Keratinocyte (primary cell): ENCODE measurements around the gene VPS37C. TPM values are rescaled to one million over a fixed set of nuclear protein-coding genes. Genes with fewer than 3 reads are reported as not detected.

ENCODE experiments used
- DNase-seq: peaks from one replicate; pipeline ENCODE4 v3.0.0-alpha.2; 2011; ENCODE audit warnings: low read depth, missing footprints, low spot score
- FAIRE-seq: peaks from 2 replicates; lab custom pipeline; 2011; peaks lifted over from hg19 to GRCh38; lab: Jason Lieb, UNC
- H2AFZ ChIP-seq: 2 replicates; pipeline ENCODE4 v1.6.0; 2012; ENCODE audit warnings: low read length, control low read depth, inconsistent platforms; ENCODE audit not compliant: control insufficient read depth
- H3K27ac ChIP-seq: 2 replicates; pipeline ENCODE4 v1.5.1; 2011; ENCODE audit warnings: low read length; ENCODE audit not compliant: control insufficient read depth, insufficient read depth
- H3K27me3 ChIP-seq: 3 replicates; pipeline ENCODE4 v1.6.0; 2011; ENCODE audit warnings: low read length; ENCODE audit not compliant: control insufficient read depth, insufficient read depth; ENCODE audit errors: extremely low read depth
- H3K36me3 ChIP-seq, 2 experiments: 2 replicates in 1 of 2; 3 replicates in 1 of 2; pipeline ENCODE4 v1.5.1; 2011; ENCODE audit warnings: low read length in 2 of 2, mild to moderate bottlenecking in 1 of 2; ENCODE audit not compliant: control insufficient read depth in 2 of 2, insufficient read depth in 2 of 2; ENCODE audit errors: extremely low read depth in 1 of 2
- H3K4me1 ChIP-seq: 3 replicates; pipeline ENCODE4 v1.5.1; 2011; ENCODE audit warnings: low read length; ENCODE audit not compliant: control insufficient read depth, insufficient read depth; ENCODE audit errors: extremely low read depth
- H3K4me2 ChIP-seq: 3 replicates; pipeline ENCODE4 v1.6.0; 2011; ENCODE audit warnings: low read depth, low read length; ENCODE audit not compliant: control insufficient read depth, insufficient read depth; ENCODE audit errors: extremely low read depth
- H3K4me3 ChIP-seq, 3 experiments: fragments of 200-600 bp in 1 of 3; sonication (generic) in 1 of 3; 2 replicates in 2 of 3; 3 replicates in 1 of 3; pipeline ENCODE4 v1.5.1; 2011 to 2016; ENCODE audit warnings: low read length in 3 of 3, mild to moderate bottlenecking in 3 of 3, control low read depth in 2 of 3, inconsistent platforms in 1 of 3, low read depth in 1 of 3, mixed read lengths in 1 of 3, mixed run types in 1 of 3, moderate library complexity in 1 of 3; ENCODE audit not compliant: control insufficient read depth in 2 of 3, insufficient read depth in 2 of 3; ENCODE audit errors: extremely low read depth in 1 of 3
- H3K79me2 ChIP-seq: 2 replicates; pipeline ENCODE4 v1.6.0; 2012; ENCODE audit warnings: low read length; ENCODE audit not compliant: control insufficient read depth, insufficient read depth
- H3K9ac ChIP-seq: 3 replicates; pipeline ENCODE4 v1.6.0; 2011; ENCODE audit warnings: low read length; ENCODE audit not compliant: control insufficient read depth, insufficient read depth; ENCODE audit errors: extremely low read depth
- H3K9me1 ChIP-seq: 3 replicates; pipeline ENCODE4 v1.6.0; 2011; ENCODE audit warnings: low read length; ENCODE audit not compliant: control insufficient read depth, insufficient read depth; ENCODE audit errors: extremely low read depth
- H3K9me3 ChIP-seq: 2 replicates; pipeline ENCODE4 v1.5.1; 2012; ENCODE audit warnings: low read depth, low read length; ENCODE audit not compliant: control insufficient read depth
- H4K20me1 ChIP-seq: 3 replicates; pipeline ENCODE4 v1.6.0; 2011; ENCODE audit warnings: low read length; ENCODE audit not compliant: control insufficient read depth, insufficient read depth; ENCODE audit errors: extremely low read depth
- EZH2 ChIP-seq: IDR thresholded peaks from one replicate; pipeline ENCODE4 v1.6.1; 2012; ENCODE audit warnings: inconsistent platforms, mild to moderate bottlenecking, low read length, moderate library complexity
- dilution Hi-C: fragments of 300-500 bp; cut with MboI; formaldehyde crosslinking; loops from one replicate; pipeline ENCODE4 v1.7.0; 2020; ENCODE audit warnings: low sequenced_read_pairs; ENCODE audit not compliant: extremely low pct_ligation_motif_present
- polyA plus RNA-seq, 5 experiments: library from polyadenylated mRNA; depleted of rRNA in 3 of 5; stranded (reverse) in 3 of 5; stranded (forward) in 1 of 5; unstranded in 1 of 5; fragments of >200 nt; gene quantifications; 1 replicate in 1 of 5; 2 replicates in 3 of 5; 3 replicates in 1 of 5; pipeline versions ENCODE4 v1.2.1 to v1.2.3, GENCODE V29; 2011 to 2012; ENCODE audit warnings: missing spikeins in 2 of 5, low read depth in 1 of 5, low replicate concordance in 1 of 5
- TF ChIP-seq, protein P1 (sequence below), 3 experiments: IDR thresholded peaks in 1 of 3; conservative IDR thresholded peaks in 1 of 3; optimal IDR thresholded peaks in 1 of 3; 2 replicates in 2 of 3; 3 replicates in 1 of 3; pipeline versions ENCODE3 to v1.5.1; 2011; ENCODE audit warnings: low read length in 3 of 3, mild to moderate bottlenecking in 3 of 3, moderate library complexity in 2 of 3, control low read depth in 1 of 3, inconsistent platforms in 1 of 3; ENCODE audit not compliant: insufficient read depth in 2 of 3; ENCODE audit errors: extremely low read depth in 1 of 3

VPS37C gene
- polyA plus RNA-seq, 1 donor (not counting 4 experiments of a cell fraction or from before 2014, with no cell fraction given) = 8.0 TPM

DNA sequence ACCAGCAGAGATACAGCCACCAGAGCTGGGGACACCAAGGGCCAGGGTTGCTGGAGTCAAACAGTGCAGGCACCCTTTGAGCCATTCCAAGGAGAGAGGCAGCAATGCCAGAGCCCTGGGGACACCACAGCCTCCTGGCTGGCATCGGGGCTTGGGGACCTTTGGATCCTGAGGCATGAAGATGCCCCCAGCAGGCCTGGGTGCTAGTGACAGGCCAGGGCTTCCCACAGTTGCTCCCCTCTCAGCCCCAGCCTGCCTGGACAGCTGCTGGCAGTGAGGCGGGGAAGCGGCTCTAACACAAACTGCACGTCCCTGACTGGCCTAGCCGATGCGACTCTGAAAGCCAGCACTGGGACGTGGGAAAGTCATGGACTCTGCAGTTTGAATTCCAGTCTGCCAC lies 56.3 kb downstream of the VPS37C start:
- no peak overlapping the region for H2AFZ ChIP-seq
- no peaks in the 10 kb centered on the region for H4K20me1 ChIP-seq
- FAIRE-seq (no peak), DNase-seq (no peak)
- no peaks in the 10 kb centered on the region for H3K9me1 ChIP-seq
- no peaks in the 10 kb centered on the region for H3K36me3 ChIP-seq
- no peaks in the 10 kb centered on the region for H3K4me1 ChIP-seq
- TF ChIP-seq, protein P1, sequence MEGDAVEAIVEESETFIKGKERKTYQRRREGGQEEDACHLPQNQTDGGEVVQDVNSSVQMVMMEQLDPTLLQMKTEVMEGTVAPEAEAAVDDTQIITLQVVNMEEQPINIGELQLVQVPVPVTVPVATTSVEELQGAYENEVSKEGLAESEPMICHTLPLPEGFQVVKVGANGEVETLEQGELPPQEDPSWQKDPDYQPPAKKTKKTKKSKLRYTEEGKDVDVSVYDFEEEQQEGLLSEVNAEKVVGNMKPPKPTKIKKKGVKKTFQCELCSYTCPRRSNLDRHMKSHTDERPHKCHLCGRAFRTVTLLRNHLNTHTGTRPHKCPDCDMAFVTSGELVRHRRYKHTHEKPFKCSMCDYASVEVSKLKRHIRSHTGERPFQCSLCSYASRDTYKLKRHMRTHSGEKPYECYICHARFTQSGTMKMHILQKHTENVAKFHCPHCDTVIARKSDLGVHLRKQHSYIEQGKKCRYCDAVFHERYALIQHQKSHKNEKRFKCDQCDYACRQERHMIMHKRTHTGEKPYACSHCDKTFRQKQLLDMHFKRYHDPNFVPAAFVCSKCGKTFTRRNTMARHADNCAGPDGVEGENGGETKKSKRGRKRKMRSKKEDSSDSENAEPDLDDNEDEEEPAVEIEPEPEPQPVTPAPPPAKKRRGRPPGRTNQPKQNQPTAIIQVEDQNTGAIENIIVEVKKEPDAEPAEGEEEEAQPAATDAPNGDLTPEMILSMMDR (optimal IDR thresholded peaks at IDR 0.05 in 1 of 3, IDR thresholded peaks at IDR 0.05 in 1 of 3, conservative IDR thresholded peaks at IDR 0.05 in 1 of 3; ENCODE audit: extremely low read depth in 1 of 3, insufficient read depth in 2 of 3, low read length in 3 of 3) = no peak
- no peak for TF ChIP-seq EZH2
- H3K4me3 ChIP-seq = no peak overlapping the region
- no peaks in the 10 kb centered on the region for H3K9me3 ChIP-seq
- dilution Hi-C loops = no loop called here
- H3K27me3 ChIP-seq = no peaks in the 10 kb centered on the region
- H3K9ac ChIP-seq = no peak overlapping the region
- H3K4me2 ChIP-seq = no peak overlapping the region
- H3K27ac ChIP-seq = no peak overlapping the region
- no peaks in the 10 kb centered on the region for H3K79me2 ChIP-seq

DNA sequence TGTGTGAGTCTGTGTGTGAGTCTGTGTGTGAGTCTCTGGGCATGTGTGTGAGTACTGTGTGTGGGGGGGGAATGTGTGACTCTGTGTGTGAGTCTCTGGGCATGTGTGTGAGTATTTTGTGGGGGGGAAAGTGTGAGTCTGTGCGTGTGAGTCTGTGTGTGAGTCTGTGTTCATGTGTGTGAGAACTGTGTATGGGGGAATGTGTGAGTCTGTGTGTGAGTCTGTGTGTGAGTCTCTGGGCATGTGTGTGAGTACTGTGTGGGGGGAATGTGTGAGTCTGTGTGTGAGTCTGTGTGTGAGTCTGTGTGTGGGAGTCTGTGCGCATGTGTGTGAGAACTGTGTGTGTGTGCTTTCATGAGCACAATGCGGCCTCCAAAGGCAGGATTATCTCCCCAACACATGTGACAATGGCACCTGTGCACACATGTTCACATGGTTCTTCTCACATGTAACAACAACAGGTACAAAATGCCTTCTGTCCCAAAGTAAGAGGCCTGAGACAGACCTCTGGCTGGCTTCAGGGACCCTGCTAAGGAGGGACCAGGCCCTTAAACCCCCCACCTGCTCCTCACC lies 57.3 kb downstream of the VPS37C start:
- FAIRE-seq (no peak), DNase-seq (no peak)
- Histone ChIP-seq H3K9me3 (no peaks in the 10 kb centered on the region), H3K27me3 (no peaks in the 10 kb centered on the region), H3K4me1 (no peaks in the 10 kb centered on the region), H4K20me1 (no peaks in the 10 kb centered on the region), H3K9me1 (no peaks in the 10 kb centered on the region), H2AFZ (no peak overlapping the region), H3K9ac (no peak overlapping the region), H3K79me2 (no peaks in the 10 kb centered on the region), H3K27ac (no peak overlapping the region), H3K4me2 (no peak overlapping the region), H3K36me3 (no peaks in the 10 kb centered on the region), H3K4me3 (no peak overlapping the region)
- no peak for TF ChIP-seq EZH2
- TF ChIP-seq, protein P1 (optimal IDR thresholded peaks at IDR 0.05 in 1 of 3, IDR thresholded peaks at IDR 0.05 in 1 of 3, conservative IDR thresholded peaks at IDR 0.05 in 1 of 3; ENCODE audit: extremely low read depth in 1 of 3, insufficient read depth in 2 of 3, low read length in 3 of 3) = no peak
- dilution Hi-C loops = no loop called here
